ENCODE results near the gene MFSD2B. TPM values are rescaled to one million over a fixed set of nuclear protein-coding genes. Genes with fewer than 3 reads are reported as not detected.
"Not testable (repeated sequence)": the region's sequence is repeated elsewhere in the genome, so short reads cannot be mapped to it uniquely, and the experiment has no call there.

The MFSD2B gene
- 0.10 TPM for total RNA-seq

- no peak for DNase-seq
Observed at GRCh38 chr2:24009680-24010476, at the start of gene MFSD2B. TSS of gene MFSD2B (plus strand) at chr2:24010085. CDS start at chr2:24010097, 12 bp downstream.

GRCh38 chr2:23967846-23968245, 42.0 kb upstream of the MFSD2B start:
- DNase-seq: no peak

GRCh38 chr2:23976883-23977282, 33.0 kb upstream of the MFSD2B start:
- DNase-seq: no peak

GRCh38 chr2:23988371-23988770, 21.5 kb upstream of the MFSD2B start:
- peak; percentile 24 for DNase-seq

GRCh38 chr2:23992931-23993330, 17.0 kb upstream of the MFSD2B start:
- DNase-seq: no peak

- DNase-seq: no peak
Observed at GRCh38 chr2:23993736-23994269, 16.1 kb upstream of the MFSD2B start.

GRCh38 chr2:23994567-23994966, 15.3 kb upstream of the MFSD2B start:
- DNase-seq: no peak

GRCh38 chr2:24007693-24008092, 2.2 kb upstream of the MFSD2B start:
- DNase-seq: no peak

- DNase-seq: no peak
Observed at GRCh38 chr2:24008672-24009366, 1.1 kb upstream of the MFSD2B start.

- no peak for DNase-seq
Observed at GRCh38 chr2:24009367-24009679, 562 bp upstream of the MFSD2B start.

GRCh38 chr2:24010477-24011249, 778 bp downstream of the MFSD2B start:
- no peak for DNase-seq

- DNase-seq: no peak
Observed at GRCh38 chr2:24011250-24012104, 1.6 kb downstream of the MFSD2B start.

- DNase-seq: no peak
Observed at GRCh38 chr2:24012521-24013188, 2.8 kb downstream of the MFSD2B start.

- not testable (repeated sequence) for DNase-seq
Observed at GRCh38 chr2:24014902-24015301, 5.0 kb downstream of the MFSD2B start.

- no peak for DNase-seq
Observed at GRCh38 chr2:24015562-24016375, 5.9 kb downstream of the MFSD2B start.

- DNase-seq: no peak
Observed at GRCh38 chr2:24016376-24016761, 6.5 kb downstream of the MFSD2B start.

- DNase-seq: no peak
Observed at GRCh38 chr2:24016853-24017703, 7.2 kb downstream of the MFSD2B start.

GRCh38 chr2:24017711-24018110, 7.8 kb downstream of the MFSD2B start:
- no peak for DNase-seq

- DNase-seq: no peak
Observed at GRCh38 chr2:24018241-24018640, 8.4 kb downstream of the MFSD2B start.
